ENCODE results near the gene ACAN.

The ACAN gene

GRCh38 chr15:88890495-88890894 is 87.3 kb downstream of the ACAN start:
- DNase-seq (ENCODE audit: extremely low read depth, insufficient read length), result no peak
- Histone ChIP-seq H3K27me3 (replicated peaks; ENCODE audit: control insufficient read depth, insufficient read depth, low read length) (no peaks in the 10 kb centered on the region; the same call in 1 of the 2 replicates), H3K4me3 (replicated peaks; ENCODE audit: low read depth, low read length) (no peak overlapping the region), H3K36me3 (ENCODE audit: control insufficient read depth, insufficient read depth, low read length) (no peaks in the 10 kb centered on the region)
- TF ChIP-seq CTCF (IDR thresholded peaks at IDR 0.05; ENCODE audit: insufficient read depth, low read length, poor library complexity, severe bottlenecking), result no peak

GRCh38 chr15:88891540-88892254 is 88.5 kb downstream of the ACAN start:
- H3K36me3 ChIP-seq (ENCODE audit: control insufficient read depth, insufficient read depth, low read length), result no peaks in the 10 kb centered on the region
- DNase-seq (ENCODE audit: extremely low read depth, insufficient read length), result no peak
- no peak for TF ChIP-seq CTCF (IDR thresholded peaks at IDR 0.05; ENCODE audit: insufficient read depth, low read length, poor library complexity, severe bottlenecking)
- H3K4me3 ChIP-seq (replicated peaks; ENCODE audit: low read depth, low read length), result no peak overlapping the region
- H3K27me3 ChIP-seq (replicated peaks; ENCODE audit: control insufficient read depth, insufficient read depth, low read length), result peaks cover 2% of the 10 kb centered on the region; the same call in 1 of the 2 replicates

GRCh38 chr15:88894348-88894818 is 91.1 kb downstream of the ACAN start:
- peak overlapping the region; percentile 69 for H3K4me3 ChIP-seq (replicated peaks; ENCODE audit: low read depth, low read length)
- H3K36me3 ChIP-seq (ENCODE audit: control insufficient read depth, insufficient read depth, low read length), result no peaks in the 10 kb centered on the region
- peaks cover 2% of the 10 kb centered on the region; the same call in 1 of the 2 replicates for H3K27me3 ChIP-seq (replicated peaks; ENCODE audit: control insufficient read depth, insufficient read depth, low read length)
- peak; percentile 87 for TF ChIP-seq CTCF (IDR thresholded peaks at IDR 0.05; ENCODE audit: insufficient read depth, low read length, poor library complexity, severe bottlenecking)
- DNase-seq (ENCODE audit: extremely low read depth, insufficient read length), result peak; percentile 58

GRCh38 chr15:88894819-88895767 is 91.9 kb downstream of the ACAN start, which contains the start of gene HAPLN3:
HAPLN3 (minus strand) TSS chr15:88895544; CDS start chr15:88887298, 8,246 bp downstream.
- DNase-seq (ENCODE audit: extremely low read depth, insufficient read length), result no peak
- no peaks in the 10 kb centered on the region for H3K36me3 ChIP-seq (ENCODE audit: control insufficient read depth, insufficient read depth, low read length)

More at GRCh38 chr15:88894819-88895767, 91.9 kb downstream of the ACAN start, which contains the start of gene HAPLN3:
- peak within 1 kb of the TSS; percentile 69 for H3K4me3 ChIP-seq (replicated peaks; ENCODE audit: low read depth, low read length)
- TF ChIP-seq CTCF (IDR thresholded peaks at IDR 0.05; ENCODE audit: insufficient read depth, low read length, poor library complexity, severe bottlenecking), result no peak
- H3K27me3 ChIP-seq (replicated peaks; ENCODE audit: control insufficient read depth, insufficient read depth, low read length), result peaks cover 2% of the 10 kb centered on the region; the same call in 1 of the 2 replicates

Measured in GM06990 (cell line).